ENCODE measurements around the gene OAS2. TPM values are rescaled to one million over a fixed set of nuclear protein-coding genes. Genes with fewer than 3 reads are reported as not detected.

Gene OAS2
- total and polyA plus RNA-seq, 2 experiments from 2014 or later: 0.50 TPM; not detected in 1

DNA sequence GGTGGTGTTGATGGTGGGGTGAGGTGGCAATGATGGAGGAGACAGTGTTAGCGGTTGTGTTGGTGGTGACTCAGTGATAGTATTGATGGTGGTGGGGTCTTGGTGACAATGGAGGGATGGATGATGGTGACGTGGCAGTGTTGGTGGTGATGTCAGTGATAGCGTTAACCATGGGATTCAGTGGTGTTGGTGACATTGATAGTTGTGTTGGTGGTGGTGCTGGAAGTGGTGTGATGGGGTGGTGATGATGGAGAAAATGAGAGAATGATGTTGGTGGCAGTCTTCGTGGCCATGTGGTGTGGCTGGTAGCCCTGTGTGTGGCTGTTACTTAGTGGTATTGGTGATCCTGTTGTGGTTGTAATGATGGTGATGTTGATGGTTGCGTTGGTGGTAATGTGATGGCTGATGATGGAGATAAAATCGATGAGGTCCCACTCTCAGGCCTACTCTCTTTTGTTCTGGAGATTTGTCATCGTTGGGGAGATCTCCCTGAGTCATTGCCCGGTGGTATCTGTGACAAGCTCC, 80.8 kb downstream of the OAS2 start:
- Histone ChIP-seq H3K27me3 (peaks cover 65% of the 10 kb centered on the region), H3K4me3 (no peak overlapping the region), H3K9me2 (replicated peaks; ENCODE audit: insufficient read depth) (no peaks in the 10 kb centered on the region), H3K36me3 (replicated peaks; ENCODE audit: insufficient read depth, low read depth) (no peaks in the 10 kb centered on the region), H2AFZ (no peak overlapping the region), H3K9me3 (ENCODE audit: low read depth) (no peaks in the 10 kb centered on the region), H3K4me1 (ENCODE audit: insufficient read depth) (no peaks in the 10 kb centered on the region), H4K20me1 (ENCODE audit: insufficient read depth, poor library complexity, severe bottlenecking) (no peaks in the 10 kb centered on the region), H3K27ac (no peak overlapping the region), H3K4me2 (no peak overlapping the region), H3K79me2 (no peaks in the 10 kb centered on the region)
- no peak for DNase-seq (ENCODE audit: low spot score)
- TF ChIP-seq, protein P1, sequence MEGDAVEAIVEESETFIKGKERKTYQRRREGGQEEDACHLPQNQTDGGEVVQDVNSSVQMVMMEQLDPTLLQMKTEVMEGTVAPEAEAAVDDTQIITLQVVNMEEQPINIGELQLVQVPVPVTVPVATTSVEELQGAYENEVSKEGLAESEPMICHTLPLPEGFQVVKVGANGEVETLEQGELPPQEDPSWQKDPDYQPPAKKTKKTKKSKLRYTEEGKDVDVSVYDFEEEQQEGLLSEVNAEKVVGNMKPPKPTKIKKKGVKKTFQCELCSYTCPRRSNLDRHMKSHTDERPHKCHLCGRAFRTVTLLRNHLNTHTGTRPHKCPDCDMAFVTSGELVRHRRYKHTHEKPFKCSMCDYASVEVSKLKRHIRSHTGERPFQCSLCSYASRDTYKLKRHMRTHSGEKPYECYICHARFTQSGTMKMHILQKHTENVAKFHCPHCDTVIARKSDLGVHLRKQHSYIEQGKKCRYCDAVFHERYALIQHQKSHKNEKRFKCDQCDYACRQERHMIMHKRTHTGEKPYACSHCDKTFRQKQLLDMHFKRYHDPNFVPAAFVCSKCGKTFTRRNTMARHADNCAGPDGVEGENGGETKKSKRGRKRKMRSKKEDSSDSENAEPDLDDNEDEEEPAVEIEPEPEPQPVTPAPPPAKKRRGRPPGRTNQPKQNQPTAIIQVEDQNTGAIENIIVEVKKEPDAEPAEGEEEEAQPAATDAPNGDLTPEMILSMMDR (IDR thresholded peaks at IDR 0.05; ENCODE audit: poor library complexity): no peak
- TF ChIP-seq EZH2phosphoT487 (IDR thresholded peaks at IDR 0.05; ENCODE audit: low read depth, severe bottlenecking, unreplicated experiment) (no peak), EZH2 (IDR thresholded peaks at IDR 0.05; ENCODE audit: borderline replicate concordance) (no peak)
- WGBS (ENCODE audit: low lambda C conversion rate, missing lambda C conversion rate): 89% methylated on average over 8 of the region's 8 CpGs

DNA sequence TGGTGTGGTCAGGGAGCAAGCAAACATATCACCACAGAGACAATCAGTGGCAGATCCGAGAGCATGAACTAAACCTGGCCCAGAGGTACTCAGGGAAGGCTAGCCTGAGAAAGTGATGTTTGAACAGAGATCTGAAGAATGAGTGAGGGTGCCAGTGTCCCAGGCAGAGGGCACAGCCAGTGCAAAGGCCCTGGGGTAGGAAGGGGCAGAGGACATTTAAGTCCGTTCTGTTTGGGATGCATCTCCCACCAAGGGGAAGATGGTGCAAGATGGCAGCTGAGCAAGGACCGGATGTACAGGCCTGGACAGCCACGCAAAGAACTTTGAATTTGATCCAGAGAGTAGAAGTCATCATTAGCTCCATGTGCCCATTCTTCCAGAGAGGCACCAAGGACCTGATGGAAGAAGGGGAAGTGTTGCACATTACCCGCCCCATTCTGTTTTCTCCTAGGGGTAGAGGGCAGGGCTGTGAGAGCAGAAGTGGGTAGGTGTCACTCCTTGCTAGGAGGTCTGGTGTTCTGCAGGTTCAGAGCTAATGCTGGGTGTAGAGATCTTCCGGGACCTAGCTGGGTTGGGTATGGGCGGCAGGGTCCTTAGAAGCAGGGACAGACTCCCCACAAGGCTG, 82.1 kb downstream of the OAS2 start:
- H3K9me3 ChIP-seq (ENCODE audit: low read depth): no peaks in the 10 kb centered on the region
- TF ChIP-seq EZH2phosphoT487 (IDR thresholded peaks at IDR 0.05; ENCODE audit: low read depth, severe bottlenecking, unreplicated experiment): no peak
- TF ChIP-seq EZH2 (IDR thresholded peaks at IDR 0.05; ENCODE audit: borderline replicate concordance): no peak
- TF ChIP-seq, protein P1 (IDR thresholded peaks at IDR 0.05; ENCODE audit: poor library complexity): no peak
- H3K4me3 ChIP-seq: no peak overlapping the region
- H3K36me3 ChIP-seq (replicated peaks; ENCODE audit: insufficient read depth, low read depth): no peaks in the 10 kb centered on the region
- no peaks in the 10 kb centered on the region for H3K9me2 ChIP-seq (replicated peaks; ENCODE audit: insufficient read depth)
- no peak overlapping the region for H3K4me2 ChIP-seq
- H3K4me1 ChIP-seq (ENCODE audit: insufficient read depth): no peaks in the 10 kb centered on the region
- no peak overlapping the region for H2AFZ ChIP-seq
- H3K27me3 ChIP-seq: peaks cover 58% of the 10 kb centered on the region
- WGBS (ENCODE audit: low lambda C conversion rate, missing lambda C conversion rate): 92% methylated on average over 7 of the region's 7 CpGs
- no peaks in the 10 kb centered on the region for H4K20me1 ChIP-seq (ENCODE audit: insufficient read depth, poor library complexity, severe bottlenecking)
- no peaks in the 10 kb centered on the region for H3K79me2 ChIP-seq
- H3K27ac ChIP-seq: no peak overlapping the region
- no peak for DNase-seq (ENCODE audit: low spot score)

GRCh38 chr12:113061061-113061694, 82.9 kb downstream of the OAS2 start:
- Histone ChIP-seq H3K9me3 (ENCODE audit: low read depth) (no peaks in the 10 kb centered on the region), H3K4me2 (no peak overlapping the region), H3K27ac (no peak overlapping the region), H3K36me3 (replicated peaks; ENCODE audit: insufficient read depth, low read depth) (no peaks in the 10 kb centered on the region), H3K27me3 (peaks cover 51% of the 10 kb centered on the region), H3K9me2 (replicated peaks; ENCODE audit: insufficient read depth) (no peaks in the 10 kb centered on the region), H3K4me1 (ENCODE audit: insufficient read depth) (no peaks in the 10 kb centered on the region), H4K20me1 (ENCODE audit: insufficient read depth, poor library complexity, severe bottlenecking) (no peaks in the 10 kb centered on the region), H3K4me3 (no peak overlapping the region), H3K79me2 (no peaks in the 10 kb centered on the region), H2AFZ (no peak overlapping the region)
- WGBS (ENCODE audit: low lambda C conversion rate, missing lambda C conversion rate): 78% methylated on average over 10 of the region's 10 CpGs
- no peak for TF ChIP-seq EZH2phosphoT487 (IDR thresholded peaks at IDR 0.05; ENCODE audit: low read depth, severe bottlenecking, unreplicated experiment)
- TF ChIP-seq, protein P1 (IDR thresholded peaks at IDR 0.05; ENCODE audit: poor library complexity): no peak
- TF ChIP-seq EZH2 (IDR thresholded peaks at IDR 0.05; ENCODE audit: borderline replicate concordance): no peak
- DNase-seq (ENCODE audit: low spot score): no peak

Other genes starting within 250 kb of the OAS2 start
- not detected in 2 replicates for gene RPH3A, start 186.8 kb upstream of the OAS2 start, total RNA-seq
- gene RPH3A, start 186.8 kb upstream of the OAS2 start, polyA plus RNA-seq: not detected in 2 replicates
- 25.0 and 34.9 TPM in 2 replicates for gene OAS1, start 71.6 kb upstream of the OAS2 start, total RNA-seq
- gene OAS1, start 71.6 kb upstream of the OAS2 start, polyA plus RNA-seq: 18.6 and 24.2 TPM in 2 replicates
- 9.0 and 15.0 TPM in 2 replicates for gene OAS3, start 40.0 kb upstream of the OAS2 start, total RNA-seq
- 5.5 and 6.6 TPM in 2 replicates for gene OAS3, start 40.0 kb upstream of the OAS2 start, polyA plus RNA-seq
- 0.47 and 1.0 TPM in 2 replicates for gene DTX1, start 78.2 kb downstream of the OAS2 start, total RNA-seq
- gene DTX1, start 78.2 kb downstream of the OAS2 start, polyA plus RNA-seq: 0.89 and 2.3 TPM in 2 replicates
- gene RASAL1, start 157.2 kb downstream of the OAS2 start, total RNA-seq: not detected in 2 replicates
- 0.22 and 0.74 TPM in 2 replicates for gene RASAL1, start 157.2 kb downstream of the OAS2 start, polyA plus RNA-seq
- not detected in 2 replicates for gene CFAP73, start 171.2 kb downstream of the OAS2 start, total RNA-seq
- gene CFAP73, start 171.2 kb downstream of the OAS2 start, polyA plus RNA-seq: not detected in 2 replicates
- 32.3 and 52.6 TPM in 2 replicates for gene DDX54, start 207.0 kb downstream of the OAS2 start, total RNA-seq
- gene DDX54, start 207.0 kb downstream of the OAS2 start, polyA plus RNA-seq: 36.0 and 37.8 TPM in 2 replicates
- gene RITA1, start 207.2 kb downstream of the OAS2 start, total RNA-seq: 16.1 and 19.1 TPM in 2 replicates
- 15.7 and 26.9 TPM in 2 replicates for gene RITA1, start 207.2 kb downstream of the OAS2 start, polyA plus RNA-seq
- 16.9 and 20.1 TPM in 2 replicates for gene TPCN1, start 242.9 kb downstream of the OAS2 start, total RNA-seq
- gene TPCN1, start 242.9 kb downstream of the OAS2 start, polyA plus RNA-seq: 31.3 and 32.1 TPM in 2 replicates

All from hepatocyte (in vitro differentiated cells).